ENCODE results near the gene FLG.
"Not testable (repeated sequence)": the region's sequence is repeated elsewhere in the genome, so short reads cannot be mapped to it uniquely, and the experiment has no call there.

Gene FLG

DNA sequence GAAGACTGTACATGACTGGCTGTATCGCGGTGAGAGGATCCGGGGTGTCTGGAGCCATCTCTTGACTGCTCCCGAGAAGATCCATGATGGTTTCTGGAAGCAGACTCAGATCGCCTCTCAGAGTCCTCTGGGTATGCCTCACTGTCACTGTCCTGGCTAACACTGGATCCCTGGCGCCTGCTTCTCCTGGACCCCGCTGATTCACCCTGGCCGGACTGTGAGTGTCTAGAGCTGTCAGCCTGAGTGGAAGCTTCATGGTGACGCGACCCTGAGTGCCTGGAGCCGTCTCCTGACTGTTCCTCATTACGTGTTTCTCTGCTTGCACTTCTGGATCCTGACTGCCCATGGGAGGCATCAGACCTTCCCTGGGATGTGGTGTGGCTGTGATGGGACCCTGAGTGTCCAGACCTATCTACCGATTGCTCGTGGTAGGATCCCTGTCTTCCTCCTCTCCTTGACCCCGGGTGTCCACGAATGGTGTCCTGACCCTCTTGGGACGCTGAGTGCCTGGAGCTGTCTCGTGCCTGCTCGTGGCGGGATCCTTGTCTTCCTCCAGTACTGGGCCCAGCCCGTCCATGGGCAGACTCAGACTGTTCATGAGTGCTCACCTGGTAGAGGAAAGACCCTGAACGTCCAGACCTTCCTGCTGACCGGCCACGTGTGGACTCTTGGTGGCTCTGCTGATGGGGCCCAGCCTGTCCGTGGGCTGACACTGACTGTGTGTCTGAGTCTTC is 21.7 kb downstream of the FLG start:
- DNase-seq (ENCODE audit: low read depth in 2 of 2), result not testable (repeated sequence)

DNA sequence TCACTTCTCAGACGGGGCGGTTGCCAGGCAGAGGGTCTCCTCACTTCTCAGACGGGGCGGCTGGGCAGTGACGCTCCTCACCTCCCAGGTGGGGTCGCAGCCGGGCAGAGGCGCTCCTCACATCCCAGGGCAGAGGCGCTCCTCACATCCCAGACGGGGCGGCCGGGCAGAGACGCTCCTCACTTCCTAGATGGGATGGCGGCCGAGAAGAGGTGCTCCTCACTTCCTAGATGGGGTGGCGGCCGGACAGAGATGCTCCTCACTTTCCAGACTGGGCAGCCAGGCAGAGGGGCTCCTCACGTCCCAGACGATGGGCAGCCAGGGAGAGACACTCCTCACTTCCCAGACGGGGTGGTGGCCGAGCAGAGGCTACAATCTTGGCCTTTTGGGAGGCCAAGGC is 68.6 kb downstream of the FLG start:
- DNase-seq (ENCODE audit: low read depth in 2 of 2), result not testable (repeated sequence)

Data from stimulated activated CD8-positive, alpha-beta memory T cell treated with anti-CD3 and anti-CD28 coated beads, Interleukin-7, amount 100 ng/mL, for 4 hours (primary cell).